HG03280 (cell line): ENCODE results near the gene NRXN3.

Experiments used
- ATAC-seq: cut with Tn5 transposase; IDR thresholded peaks from one replicate; pipeline ENCODE4 v1.9.1; 2021; ENCODE audit warnings: mild to moderate bottlenecking, moderate library complexity; ENCODE audit not compliant: unreplicated experiment

The NRXN3 gene

GRCh38 chr14:78697341-78697740 lies 527.2 kb downstream of the NRXN3 start:
- no peak for ATAC-seq

GRCh38 chr14:78698991-78699390 lies 528.8 kb downstream of the NRXN3 start:
- ATAC-seq: no peak

GRCh38 chr14:78700236-78700635 lies 530.1 kb downstream of the NRXN3 start:
- no peak for ATAC-seq

- no peak for ATAC-seq
These were observed 531.1 kb downstream of the NRXN3 start for GRCh38 chr14:78701246-78701645.

GRCh38 chr14:78704965-78705364 lies 534.8 kb downstream of the NRXN3 start:
- no peak for ATAC-seq

GRCh38 chr14:78705989-78706388 lies 535.8 kb downstream of the NRXN3 start:
- no peak for ATAC-seq

- no peak for ATAC-seq
These were observed 539.8 kb downstream of the NRXN3 start for GRCh38 chr14:78709795-78710557.

- ATAC-seq: no peak
These were observed 540.8 kb downstream of the NRXN3 start for GRCh38 chr14:78710963-78711362.

- ATAC-seq: no peak
These were observed 543.5 kb downstream of the NRXN3 start for GRCh38 chr14:78713716-78714115.

- no peak for ATAC-seq
These were observed 544.5 kb downstream of the NRXN3 start for GRCh38 chr14:78714711-78715110.

GRCh38 chr14:78721756-78722480 lies 551.7 kb downstream of the NRXN3 start:
- ATAC-seq: no peak

GRCh38 chr14:78725086-78725485 lies 554.9 kb downstream of the NRXN3 start:
- no peak for ATAC-seq

- no peak for ATAC-seq
These were observed 566.9 kb downstream of the NRXN3 start for GRCh38 chr14:78737116-78737515.

- no peak for ATAC-seq
These were observed 567.4 kb downstream of the NRXN3 start for GRCh38 chr14:78737601-78738000.

GRCh38 chr14:78746086-78746595 lies 576.0 kb downstream of the NRXN3 start:
- ATAC-seq: no peak

GRCh38 chr14:78747813-78748212 lies 577.6 kb downstream of the NRXN3 start:
- ATAC-seq: no peak

GRCh38 chr14:78752518-78753188 lies 582.5 kb downstream of the NRXN3 start:
- no peak for ATAC-seq

GRCh38 chr14:78754059-78754458 lies 583.9 kb downstream of the NRXN3 start:
- ATAC-seq: no peak

GRCh38 chr14:78758333-78758732 lies 588.2 kb downstream of the NRXN3 start:
- peak; percentile 60 for ATAC-seq

- no peak for ATAC-seq
These were observed 592.2 kb downstream of the NRXN3 start for GRCh38 chr14:78762331-78762730.

- ATAC-seq: no peak
These were observed 593.6 kb downstream of the NRXN3 start for GRCh38 chr14:78763746-78764145.

GRCh38 chr14:78764240-78764639 lies 594.1 kb downstream of the NRXN3 start:
- no peak for ATAC-seq
